Activated naive CD4-positive, alpha-beta T cell treated with anti-CD3 and anti-CD28 coated beads, Interleukin-2, amount 10 ng/mL, durations not matched to agents 7 days and 5 days (primary cell): ENCODE measurements around the gene CDC42BPA.

ENCODE experiments used
- CTCF ChIA-PET: fragments of 350-600 bp; sonication (Branson Sonifier 250); formaldehyde crosslinking; loops from one replicate; lab custom pipeline; 2021; ENCODE audit warnings: antibody characterized with exemption; lab: Charles Lee
- DNase-seq: peaks from one replicate; pipeline ENCODE4 v3.0.0-alpha.2; 2020
- H3K27ac Mint-ChIP-seq: one replicate; pipeline ENCODE4 v1.8.0; 2021; ENCODE audit warnings: mild to moderate bottlenecking, moderate library complexity, mixed read lengths
- H3K27me3 Mint-ChIP-seq: one replicate; pipeline ENCODE4 v1.8.0; 2021; ENCODE audit warnings: mild to moderate bottlenecking, mixed read lengths
- H3K36me3 Mint-ChIP-seq: one replicate; pipeline ENCODE4 v1.8.0; 2021; ENCODE audit warnings: mixed read lengths
- H3K4me1 Mint-ChIP-seq: one replicate; pipeline ENCODE4 v1.8.0; 2021; ENCODE audit warnings: mixed read lengths
- H3K4me3 Mint-ChIP-seq: one replicate; pipeline ENCODE4 v1.8.0; 2021; ENCODE audit warnings: mild to moderate bottlenecking, moderate library complexity, mixed read lengths
- H3K9me3 Mint-ChIP-seq: one replicate; pipeline ENCODE4 v1.8.0; 2021; ENCODE audit warnings: mixed read lengths

CDC42BPA gene

DNA sequence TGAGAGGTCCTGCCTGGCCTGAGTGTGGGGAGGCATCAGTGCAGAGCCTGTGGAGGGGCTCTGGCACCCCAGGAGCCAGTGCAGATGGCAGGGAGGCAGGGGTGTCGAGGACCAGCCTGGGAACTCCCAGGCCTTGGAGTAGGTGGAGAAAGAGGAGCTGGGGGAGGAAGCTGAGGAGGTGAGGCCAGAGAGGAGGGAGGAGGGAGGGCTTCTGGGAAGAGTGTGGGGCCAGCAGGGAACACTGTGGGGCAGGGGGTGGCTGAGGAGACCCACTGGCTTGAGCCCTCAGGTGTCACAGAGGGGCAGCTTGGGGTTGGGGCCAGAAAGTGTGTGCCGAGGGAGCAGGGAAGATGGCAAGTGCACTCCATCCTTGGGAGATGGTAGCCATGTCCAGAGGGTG is 374.4 kb downstream of the CDC42BPA start:
- Mint-ChIP-seq H3K36me3 (peaks cover 1% of the 10 kb centered on the region), H3K4me3 (no peak overlapping the region), H3K4me1 (peaks cover 25% of the 10 kb centered on the region), H3K27ac (no peak overlapping the region), H3K9me3 (no peaks in the 10 kb centered on the region), H3K27me3 (peaks cover 3% of the 10 kb centered on the region)
- DNase-seq = no peak
- CTCF ChIA-PET = no interaction called here

DNA sequence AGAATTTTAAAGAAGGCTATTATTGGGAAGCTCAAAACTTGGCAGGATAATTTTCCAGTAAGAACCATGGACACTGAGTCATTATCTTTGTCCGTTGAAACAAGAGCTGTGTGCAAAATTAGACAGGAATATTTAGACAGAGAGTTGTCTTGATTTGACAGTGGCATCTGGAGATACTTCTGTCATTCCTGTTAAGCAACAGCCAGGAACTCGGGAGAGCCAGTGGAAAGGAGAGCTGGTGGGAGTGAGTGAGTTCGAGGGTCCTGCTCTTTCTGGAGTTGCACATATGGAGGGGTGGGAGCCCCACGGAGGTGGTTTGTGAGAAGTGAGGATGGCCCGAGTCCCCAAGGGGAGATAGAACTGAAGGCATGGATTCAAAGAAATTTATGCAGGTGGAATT is 375.1 kb downstream of the CDC42BPA start:
- Mint-ChIP-seq H3K4me3 (no peak overlapping the region), H3K27ac (no peak overlapping the region), H3K4me1 (peaks cover 33% of the 10 kb centered on the region), H3K9me3 (no peaks in the 10 kb centered on the region), H3K36me3 (peaks cover 1% of the 10 kb centered on the region), H3K27me3 (peaks cover 3% of the 10 kb centered on the region)
- CTCF ChIA-PET = interaction anchor here (0.6 kb wide), 1 partner anchor 59 kb away, joined by 4 read pairs; no protein-coding TSS in a partner anchor
- DNase-seq = no peak

DNA sequence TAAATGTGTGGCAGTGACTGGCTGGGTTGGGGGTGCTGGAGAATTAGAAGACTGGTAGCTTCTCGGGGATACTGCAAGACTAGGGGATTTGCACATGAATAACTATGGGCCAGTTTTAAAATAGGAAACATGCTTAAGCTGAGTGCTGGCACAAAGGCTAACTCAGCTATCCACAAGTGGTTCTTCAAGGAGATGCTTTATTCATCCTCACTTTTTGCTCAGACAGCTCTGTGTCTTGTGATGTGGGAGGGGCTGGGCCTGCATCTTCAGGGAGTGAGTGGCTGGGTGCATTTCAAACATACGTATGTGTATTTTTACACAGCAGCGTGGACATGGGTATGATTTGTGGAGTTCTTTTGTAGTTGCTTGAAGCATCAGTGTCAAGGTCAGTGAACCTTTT is 375.9 kb downstream of the CDC42BPA start:
- CTCF ChIA-PET = no interaction called here
- no peak overlapping the region for H3K4me3 Mint-ChIP-seq

DNA sequence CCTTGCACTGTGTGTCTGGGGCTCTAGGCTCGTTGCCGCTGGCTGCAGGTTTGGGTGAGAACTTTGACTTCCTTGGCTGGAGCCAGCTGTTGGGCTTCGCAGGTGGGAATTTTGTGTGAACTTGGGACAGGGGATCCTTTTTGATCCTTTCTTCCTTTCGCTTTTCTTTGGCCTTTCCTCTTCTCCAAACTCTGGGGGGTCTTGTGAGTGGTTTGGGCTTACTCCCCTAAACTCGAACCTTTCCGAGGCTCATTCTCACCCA is 377.6 kb downstream of the CDC42BPA start:
- Mint-ChIP-seq H3K4me3 (peak overlapping the region; percentile 81), H3K4me1 (peaks cover 46% of the 10 kb centered on the region)
- CTCF ChIA-PET = no interaction called here

More for the DNA sequence above, 375.9 kb downstream of the CDC42BPA start:
- H3K27ac Mint-ChIP-seq = no peak overlapping the region
- H3K4me1 Mint-ChIP-seq = peaks cover 41% of the 10 kb centered on the region
- peaks cover 3% of the 10 kb centered on the region for H3K27me3 Mint-ChIP-seq
- peaks cover 1% of the 10 kb centered on the region for H3K36me3 Mint-ChIP-seq
- no peak for DNase-seq
- no peaks in the 10 kb centered on the region for H3K9me3 Mint-ChIP-seq

DNA sequence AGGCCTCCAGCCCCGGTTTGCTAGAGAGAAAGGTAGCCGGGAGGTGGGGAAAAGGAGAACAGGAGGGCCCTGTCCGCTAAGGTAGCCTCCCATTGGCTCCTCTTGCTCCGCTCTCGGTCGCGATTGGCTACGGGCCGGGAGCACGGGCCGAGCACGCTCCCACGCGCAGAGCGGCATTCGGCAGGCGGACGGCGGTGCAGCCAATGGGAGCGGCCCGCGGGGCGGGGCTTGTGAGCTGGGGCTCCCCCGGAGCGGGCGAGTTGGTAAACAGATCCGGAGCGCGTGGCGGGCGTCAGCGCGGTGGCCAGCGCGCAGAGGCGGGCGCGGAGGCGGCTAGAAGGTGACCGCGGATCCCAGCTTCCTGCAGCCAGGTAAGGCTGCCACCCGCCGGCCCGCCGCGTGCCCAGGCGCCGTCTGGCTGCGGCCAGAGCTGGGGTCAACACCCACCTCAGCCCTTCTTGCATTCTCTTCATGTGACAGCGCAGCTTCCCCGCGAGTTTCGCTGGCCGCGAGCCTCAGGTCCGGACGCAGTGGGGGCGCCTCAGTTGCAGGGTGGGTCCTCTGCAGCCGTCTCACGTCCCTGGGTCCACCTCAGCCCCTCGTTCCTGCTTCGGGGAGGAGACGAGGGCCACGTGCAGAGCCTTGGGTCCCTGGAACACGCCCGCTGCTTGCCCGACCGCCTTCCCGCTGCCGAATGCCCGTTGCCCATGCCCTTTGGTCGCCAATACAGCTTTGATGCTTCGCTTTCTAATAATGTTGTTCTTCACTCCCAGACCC is 378.1 kb downstream of the CDC42BPA start, which contains the start of gene COQ8A:
TSS of gene COQ8A (plus strand) at position 266 of the 777 bp plus-strand sequence. CDS start 21,092 bp downstream, outside the sequence.
- peak; percentile 99 for DNase-seq
- Mint-ChIP-seq H3K36me3 (peaks cover 8% of the 10 kb centered on the region), H3K4me1 (peaks cover 46% of the 10 kb centered on the region), H3K27me3 (peaks cover 3% of the 10 kb centered on the region), H3K27ac (peak within 1 kb of the TSS; percentile 98), H3K9me3 (peaks cover 7% of the 10 kb centered on the region), H3K4me3 (peak within 1 kb of the TSS; percentile 81)
- CTCF ChIA-PET = no interaction called here

More for the DNA sequence above, 377.6 kb downstream of the CDC42BPA start:
- H3K36me3 Mint-ChIP-seq = peaks cover 3% of the 10 kb centered on the region
- peak overlapping the region; percentile 98 for H3K27ac Mint-ChIP-seq
- no peak for DNase-seq
- peaks cover 2% of the 10 kb centered on the region for H3K9me3 Mint-ChIP-seq
- H3K27me3 Mint-ChIP-seq = peaks cover 3% of the 10 kb centered on the region
